ENCODE results near the gene ATP6V1B1.

The ATP6V1B1 gene

GRCh38 chr2:70959851-70960832 lies 24.4 kb downstream of the ATP6V1B1 start:
- DNase-seq, result no peak
- in situ Hi-C loops (cut with MboI; ENCODE audit: low pct_unique_long_range_greater_than_20kb, low sequenced_read_pairs), result loop anchor here (25.0 kb wide), 1 partner anchor 173 kb away; the partner anchor contains the start of gene FIGLA

- no peak for DNase-seq
- in situ Hi-C loops (cut with MboI; ENCODE audit: low pct_unique_long_range_greater_than_20kb, low sequenced_read_pairs), result loop anchor here (25.0 kb wide), 1 partner anchor 174 kb away; the partner anchor contains the start of gene FIGLA
These were observed 25.3 kb downstream of the ATP6V1B1 start for GRCh38 chr2:70960833-70961647.

- in situ Hi-C loops (cut with MboI; ENCODE audit: low pct_unique_long_range_greater_than_20kb, low sequenced_read_pairs), result loop anchor here (25.0 kb wide), 1 partner anchor 174 kb away; the partner anchor contains the start of gene FIGLA
These were observed 25.9 kb downstream of the ATP6V1B1 start for GRCh38 chr2:70961648-70961994.

GRCh38 chr2:70962211-70962884 lies 26.6 kb downstream of the ATP6V1B1 start:
- no peak for DNase-seq
- in situ Hi-C loops (cut with MboI; ENCODE audit: low pct_unique_long_range_greater_than_20kb, low sequenced_read_pairs), result loop anchor here (25.0 kb wide), 1 partner anchor 175 kb away; the partner anchor contains the start of gene FIGLA

More at GRCh38 chr2:70961648-70961994, 25.9 kb downstream of the ATP6V1B1 start:
- DNase-seq, result no peak

GRCh38 chr2:70962885-70963878 lies 27.5 kb downstream of the ATP6V1B1 start:
- DNase-seq, result no peak
- in situ Hi-C loops (cut with MboI; ENCODE audit: low pct_unique_long_range_greater_than_20kb, low sequenced_read_pairs), result loop anchor here (25.0 kb wide), 1 partner anchor 176 kb away; the partner anchor contains the start of gene FIGLA

GRCh38 chr2:70964133-70964532 lies 28.4 kb downstream of the ATP6V1B1 start:
- in situ Hi-C loops (cut with MboI; ENCODE audit: low pct_unique_long_range_greater_than_20kb, low sequenced_read_pairs), result loop anchor here (25.0 kb wide), 1 partner anchor 177 kb away; the partner anchor contains the start of gene FIGLA
- DNase-seq, result no peak

GRCh38 chr2:70964596-70965386 lies 29.1 kb downstream of the ATP6V1B1 start:
- DNase-seq, result peak; percentile 73
- in situ Hi-C loops (cut with MboI; ENCODE audit: low pct_unique_long_range_greater_than_20kb, low sequenced_read_pairs), result loop anchor here (25.0 kb wide), 1 partner anchor 177 kb away; the partner anchor contains the start of gene FIGLA

GRCh38 chr2:70965506-70965905 lies 29.8 kb downstream of the ATP6V1B1 start:
- no peak for DNase-seq
- in situ Hi-C loops (cut with MboI; ENCODE audit: low pct_unique_long_range_greater_than_20kb, low sequenced_read_pairs), result loop anchor here (25.0 kb wide), 1 partner anchor 178 kb away; the partner anchor contains the start of gene FIGLA

GRCh38 chr2:70966681-70967080 lies 31.0 kb downstream of the ATP6V1B1 start:
- in situ Hi-C loops (cut with MboI; ENCODE audit: low pct_unique_long_range_greater_than_20kb, low sequenced_read_pairs), result loop anchor here (25.0 kb wide), 1 partner anchor 179 kb away; the partner anchor contains the start of gene FIGLA
- DNase-seq, result no peak

- in situ Hi-C loops (cut with MboI; ENCODE audit: low pct_unique_long_range_greater_than_20kb, low sequenced_read_pairs), result loop anchor here (25.0 kb wide), 1 partner anchor 180 kb away; the partner anchor contains the start of gene FIGLA
- no peak for DNase-seq
These were observed 31.5 kb downstream of the ATP6V1B1 start for GRCh38 chr2:70967189-70967588.

GRCh38 chr2:70974592-70974991 lies 38.9 kb downstream of the ATP6V1B1 start:
- DNase-seq, result no peak
- in situ Hi-C loops (cut with MboI; ENCODE audit: low pct_unique_long_range_greater_than_20kb, low sequenced_read_pairs), result loop anchor here (25.0 kb wide), 1 partner anchor 187 kb away; the partner anchor contains the start of gene FIGLA

GRCh38 chr2:70975237-70975636 lies 39.5 kb downstream of the ATP6V1B1 start:
- DNase-seq, result no peak
- in situ Hi-C loops (cut with MboI; ENCODE audit: low pct_unique_long_range_greater_than_20kb, low sequenced_read_pairs), result no loop called here

GRCh38 chr2:70977605-70978205 lies 42.0 kb downstream of the ATP6V1B1 start:
- in situ Hi-C loops (cut with MboI; ENCODE audit: low pct_unique_long_range_greater_than_20kb, low sequenced_read_pairs), result no loop called here
- no peak for DNase-seq

- DNase-seq, result no peak
- in situ Hi-C loops (cut with MboI; ENCODE audit: low pct_unique_long_range_greater_than_20kb, low sequenced_read_pairs), result no loop called here
These were observed 42.9 kb downstream of the ATP6V1B1 start, which contains the start of gene ANKRD53 for GRCh38 chr2:70978341-70979179. ANKRD53 (plus strand) TSS chr2:70978630; CDS start chr2:70978646, 16 bp downstream.

- in situ Hi-C loops (cut with MboI; ENCODE audit: low pct_unique_long_range_greater_than_20kb, low sequenced_read_pairs), result no loop called here
These were observed 43.4 kb downstream of the ATP6V1B1 start for GRCh38 chr2:70979180-70979488.

GRCh38 chr2:70979626-70980025 lies 43.9 kb downstream of the ATP6V1B1 start:
- in situ Hi-C loops (cut with MboI; ENCODE audit: low pct_unique_long_range_greater_than_20kb, low sequenced_read_pairs), result no loop called here
- DNase-seq, result no peak

More at GRCh38 chr2:70979180-70979488, 43.4 kb downstream of the ATP6V1B1 start:
- DNase-seq, result no peak

Measured in KBM-7 (cell line).